SH-SY5Y (cell line): ENCODE data around the gene LRRC8D.

Experiments used
- GATA2 ChIP-seq: IDR thresholded peaks from 2 replicates; pipeline ENCODE4 v1.6.1; 2011; ENCODE audit warnings: mild to moderate bottlenecking, low read depth, low read length
- GATA3 ChIP-seq: IDR thresholded peaks from 2 replicates; pipeline ENCODE4 v1.6.1; 2011; ENCODE audit warnings: low read depth, mild to moderate bottlenecking, low read length, moderate library complexity

LRRC8D gene

GRCh38 chr1:89887713-89888112 lies 66.9 kb downstream of the LRRC8D start:
- TF ChIP-seq GATA2 (no peak), GATA3 (no peak)

GRCh38 chr1:89888480-89889322 lies 67.9 kb downstream of the LRRC8D start:
- TF ChIP-seq GATA2 (peak; percentile 79), GATA3 (peak; percentile 60)

DNA sequence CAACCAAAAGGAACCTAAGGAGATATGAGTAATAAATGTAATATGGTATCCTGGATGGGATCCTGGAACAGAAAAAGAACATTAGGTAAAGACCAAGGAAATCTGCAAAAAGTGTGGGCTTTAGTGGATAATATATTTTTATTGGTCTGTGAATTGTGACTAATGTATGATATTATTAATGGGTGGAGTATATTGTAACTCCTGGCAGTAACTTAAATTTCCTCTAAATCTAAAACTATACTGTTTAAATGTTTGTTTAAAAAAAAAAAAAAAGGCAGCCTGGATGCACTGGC lies 68.4 kb downstream of the LRRC8D start:
- TF ChIP-seq GATA3 (no peak), GATA2 (no peak)

- peak; percentile 17; the same call in 1 of the 2 replicates for TF ChIP-seq GATA2
- TF ChIP-seq GATA3, result peak; percentile 35; the same call in 1 of the 2 replicates
These were observed 69.4 kb downstream of the LRRC8D start for GRCh38 chr1:89890085-89890752.

- TF ChIP-seq GATA3 (no peak), GATA2 (no peak)
These were observed 72.0 kb downstream of the LRRC8D start for GRCh38 chr1:89892816-89893215.

DNA sequence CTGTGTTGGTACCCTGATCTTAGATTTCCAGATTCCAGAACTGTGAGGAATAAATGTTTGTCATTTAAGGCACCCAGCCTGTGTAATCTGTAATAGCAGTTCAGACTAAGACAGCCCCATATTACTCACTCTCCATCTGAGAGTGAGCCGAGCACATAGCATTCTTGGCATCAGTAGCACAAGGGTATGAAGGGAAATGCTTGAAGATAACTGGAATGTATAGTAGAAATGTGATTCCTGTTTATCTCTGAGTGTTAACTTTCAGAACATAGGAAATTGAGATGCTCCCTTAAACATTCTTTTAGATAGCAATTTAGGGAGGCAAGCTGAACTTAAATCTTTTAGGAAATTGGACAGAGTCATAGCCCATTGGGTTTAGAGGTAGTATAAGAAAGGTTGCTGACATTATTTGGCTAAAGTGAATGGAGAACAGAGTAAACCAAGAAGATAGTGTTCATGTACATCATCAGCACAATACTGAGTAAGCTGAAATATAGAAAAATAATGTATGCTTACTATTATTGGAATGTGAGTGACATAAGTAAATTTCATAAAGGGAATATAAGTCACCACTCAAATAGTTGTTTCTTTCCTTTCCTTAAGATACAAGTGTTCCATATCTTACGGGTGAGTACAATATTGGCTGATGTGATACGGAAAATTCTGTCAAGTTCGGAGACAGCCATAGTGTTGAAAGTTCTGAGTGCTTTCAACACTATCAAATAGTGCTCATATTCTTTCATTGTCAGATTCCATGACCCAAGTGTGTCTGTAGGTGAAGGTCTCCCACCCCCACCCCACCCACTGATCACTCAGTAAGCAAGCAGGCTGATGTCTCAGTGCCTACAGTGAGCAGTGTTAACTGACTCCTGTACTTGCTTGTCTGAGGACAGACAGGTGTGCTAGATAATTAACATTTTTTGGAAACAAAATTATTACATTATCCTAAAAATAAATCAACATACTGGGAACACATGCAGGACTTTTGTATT lies 73.7 kb downstream of the LRRC8D start:
- TF ChIP-seq GATA2, result no peak
- TF ChIP-seq GATA3, result no peak

GRCh38 chr1:89896105-89896942 lies 75.5 kb downstream of the LRRC8D start:
- TF ChIP-seq GATA3 (no peak), GATA2 (no peak)

DNA sequence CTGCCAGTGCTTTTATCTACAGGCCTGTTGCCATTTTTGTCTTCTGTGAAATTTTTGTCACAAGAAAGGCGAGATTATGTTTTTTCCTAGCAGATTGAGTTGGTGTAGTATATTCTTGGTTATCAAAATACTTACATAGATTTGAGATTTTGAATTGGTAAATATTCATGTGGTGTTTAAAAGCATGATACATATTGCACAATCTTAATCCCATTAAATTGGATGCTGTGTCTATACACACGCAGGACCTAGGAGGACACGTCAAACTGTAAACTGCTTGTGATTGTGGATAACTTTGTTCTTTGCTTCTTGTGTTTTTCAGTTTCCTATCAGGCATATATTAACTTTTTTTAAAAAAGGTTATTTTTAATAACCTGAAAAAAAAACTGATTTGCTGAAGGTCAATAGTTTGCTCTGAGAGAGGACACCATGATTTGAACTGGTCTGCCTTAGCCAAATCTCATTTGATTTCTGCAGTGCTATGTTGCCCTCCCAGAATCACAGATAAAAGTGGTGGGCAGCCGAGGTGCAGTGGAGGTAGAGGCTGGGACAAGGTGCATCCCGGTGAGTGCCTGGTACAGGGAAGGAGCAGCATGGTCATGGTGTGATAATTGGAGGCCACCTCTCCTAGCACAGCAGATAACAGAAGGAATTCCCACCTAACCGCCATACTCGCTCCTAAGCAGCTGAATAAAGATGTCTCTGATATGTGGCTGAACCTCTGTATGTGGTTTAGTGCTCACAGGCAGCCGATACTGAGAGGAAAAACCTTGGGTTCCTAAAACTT lies 76.7 kb downstream of the LRRC8D start:
- no peak for TF ChIP-seq GATA2
- TF ChIP-seq GATA3, result no peak

DNA sequence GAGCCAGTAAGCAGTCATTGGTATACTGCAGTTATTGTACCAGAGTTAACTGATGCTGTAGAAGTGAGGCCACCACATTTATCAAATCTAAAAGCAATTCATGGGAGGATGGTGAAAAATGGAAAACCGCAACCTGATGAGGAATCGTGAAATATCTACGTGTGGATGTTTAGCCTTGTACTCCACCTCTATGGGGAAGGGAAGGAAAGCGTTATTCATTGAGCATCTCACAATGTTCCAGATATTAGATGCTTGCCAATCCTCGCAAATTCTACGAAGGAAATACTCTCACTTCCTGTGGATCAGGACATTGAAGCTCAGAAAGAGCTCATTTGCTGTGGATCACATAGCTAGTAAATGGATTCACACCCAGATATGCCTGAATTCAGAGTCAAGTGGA lies 77.3 kb downstream of the LRRC8D start:
- no peak for TF ChIP-seq GATA3
- TF ChIP-seq GATA2, result no peak

- no peak for TF ChIP-seq GATA2
- no peak for TF ChIP-seq GATA3
These were observed 78.1 kb downstream of the LRRC8D start for GRCh38 chr1:89898695-89899470.

DNA sequence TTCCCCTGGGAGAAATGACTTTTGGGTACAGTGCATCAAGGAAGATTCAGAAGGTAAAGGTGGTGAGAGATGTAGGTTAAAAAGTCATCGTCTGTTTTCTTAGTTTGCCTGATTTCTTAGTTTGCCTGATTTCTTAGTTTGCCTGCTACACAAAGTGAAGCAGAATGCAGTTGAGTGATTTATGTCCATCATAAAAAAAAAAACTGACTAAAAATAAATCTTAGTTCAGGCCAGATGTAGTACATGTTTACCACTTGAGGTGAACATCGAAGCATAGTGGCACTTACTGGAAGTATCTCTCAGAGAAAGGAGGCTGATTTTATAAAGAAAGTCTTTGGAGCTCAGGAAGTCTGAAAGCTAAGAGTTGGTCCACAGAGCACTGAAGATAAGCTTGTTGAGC lies 79.5 kb downstream of the LRRC8D start:
- TF ChIP-seq GATA3 (no peak), GATA2 (no peak)

- TF ChIP-seq GATA2, result 0 out of 2 replicates have a peak, but pooled peaks have one; percentile 23
- no peak for TF ChIP-seq GATA3
These were observed 80.2 kb downstream of the LRRC8D start for GRCh38 chr1:89900791-89901708.
